ENCODE measurements around the gene PRDX5. TPM values are rescaled to one million over a fixed set of nuclear protein-coding genes. Genes with fewer than 3 reads are reported as not detected.
A peak's percentile ranks its signal among the peaks of the same experiment; 100 is the strongest.

Gene PRDX5
- total and polyA plus RNA-seq, 2 experiments from 2014 or later, result 260 to 436 TPM

DNA sequence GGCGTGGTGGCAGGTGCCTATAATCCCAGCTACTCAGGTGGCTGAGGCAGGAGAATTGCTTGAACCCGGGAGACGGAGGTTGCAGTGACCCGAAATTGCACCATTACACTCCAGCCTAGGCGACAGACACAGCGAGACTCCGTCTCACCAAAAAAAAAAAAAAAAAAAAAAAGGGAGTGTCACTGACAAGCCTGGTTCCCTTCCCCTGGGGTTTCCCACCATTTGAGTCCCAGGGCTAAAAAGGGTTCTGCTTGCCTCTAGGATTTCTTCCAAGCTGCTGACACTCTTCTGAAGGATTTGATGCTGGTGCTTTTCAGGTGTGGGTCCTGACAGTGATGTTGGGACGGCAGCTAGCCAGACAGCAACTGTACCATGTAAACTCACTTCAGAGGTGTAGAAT lies 20.8 kb downstream of the PRDX5 start:
- no peaks in the 10 kb centered on the region for H3K27me3 ChIP-seq (replicated peaks; ENCODE audit: insufficient read depth)
- no peak overlapping the region for H3K4me2 ChIP-seq (ENCODE audit: unreplicated experiment)
- no peak overlapping the region for H3K4me3 ChIP-seq
- in situ Hi-C loops (cut with MboI), result no loop called here
- TF ChIP-seq EZH2 (IDR thresholded peaks at IDR 0.05; ENCODE audit: insufficient read depth, poor library complexity, severe bottlenecking), result no peak
- TF ChIP-seq EZH2phosphoT487 (IDR thresholded peaks at IDR 0.05; ENCODE audit: insufficient read depth, low read depth), result no peak
- H2AFZ ChIP-seq, result no peak overlapping the region
- 85 to 87% methylated on average over 7 to 8 of the region's 8 CpGs for WGBS, 2 experiments (ENCODE audit: low coverage in 1 of 2, low lambda C conversion rate in 2 of 2, missing lambda C conversion rate in 2 of 2)
- no peak overlapping the region for H3K27ac ChIP-seq
- no peaks in the 10 kb centered on the region for H3K79me2 ChIP-seq (ENCODE audit: insufficient read depth)
- H3K9me3 ChIP-seq (ENCODE audit: low read depth), result no peaks in the 10 kb centered on the region
- no peak for DNase-seq
- no peak overlapping the region for H3K9ac ChIP-seq
- H3K4me1 ChIP-seq (ENCODE audit: insufficient read depth), result no peaks in the 10 kb centered on the region
- H3F3A ChIP-seq (ENCODE audit: insufficient read depth), result no peaks in the 10 kb centered on the region
- H3K36me3 ChIP-seq (ENCODE audit: low read depth), result no peaks in the 10 kb centered on the region
- no peaks in the 10 kb centered on the region for H3K9me2 ChIP-seq (ENCODE audit: insufficient read depth)
- no peaks in the 10 kb centered on the region for H4K20me1 ChIP-seq (ENCODE audit: insufficient read depth)

DNA sequence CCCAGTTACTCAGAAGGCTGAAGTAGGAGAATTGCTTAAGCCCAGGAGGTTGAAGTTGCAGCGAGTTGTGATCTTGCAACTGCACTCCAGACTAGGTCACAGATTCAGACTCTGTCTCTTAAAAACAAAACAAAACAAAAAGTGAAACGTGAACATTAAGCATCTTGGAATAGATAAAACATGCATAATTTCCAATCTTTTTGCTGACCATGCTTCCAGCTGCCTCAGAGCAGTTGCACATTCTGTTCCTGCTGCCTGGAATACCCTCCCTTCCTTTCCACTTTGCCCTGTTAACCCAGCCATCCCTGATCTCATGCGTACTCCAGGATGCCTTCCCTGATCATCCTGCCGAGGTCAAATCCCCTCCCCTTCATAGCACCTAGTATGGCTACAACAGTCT lies 21.4 kb downstream of the PRDX5 start:
- no peaks in the 10 kb centered on the region for H3F3A ChIP-seq (ENCODE audit: insufficient read depth)
- H3K9ac ChIP-seq, result no peak overlapping the region
- no peak overlapping the region for H2AFZ ChIP-seq
- no peak overlapping the region for H3K27ac ChIP-seq
- no peaks in the 10 kb centered on the region for H3K79me2 ChIP-seq (ENCODE audit: insufficient read depth)
- H3K9me2 ChIP-seq (ENCODE audit: insufficient read depth), result no peaks in the 10 kb centered on the region
- H3K36me3 ChIP-seq (ENCODE audit: low read depth), result no peaks in the 10 kb centered on the region
- no peaks in the 10 kb centered on the region for H3K4me1 ChIP-seq (ENCODE audit: insufficient read depth)
- H4K20me1 ChIP-seq (ENCODE audit: insufficient read depth), result no peaks in the 10 kb centered on the region
- no peaks in the 10 kb centered on the region for H3K27me3 ChIP-seq (replicated peaks; ENCODE audit: insufficient read depth)
- H3K4me2 ChIP-seq (ENCODE audit: unreplicated experiment), result no peak overlapping the region
- no peak for DNase-seq
- no peak overlapping the region for H3K4me3 ChIP-seq
- H3K9me3 ChIP-seq (ENCODE audit: low read depth), result no peaks in the 10 kb centered on the region
- in situ Hi-C loops (cut with MboI), result no loop called here
- TF ChIP-seq EZH2phosphoT487 (IDR thresholded peaks at IDR 0.05; ENCODE audit: insufficient read depth, low read depth) (no peak), EZH2 (IDR thresholded peaks at IDR 0.05; ENCODE audit: insufficient read depth, poor library complexity, severe bottlenecking) (no peak)
- 58 to 63% methylated on average over 4 of the region's 4 CpGs for WGBS, 2 experiments (ENCODE audit: low coverage in 1 of 2, low lambda C conversion rate in 2 of 2, missing lambda C conversion rate in 2 of 2)

DNA sequence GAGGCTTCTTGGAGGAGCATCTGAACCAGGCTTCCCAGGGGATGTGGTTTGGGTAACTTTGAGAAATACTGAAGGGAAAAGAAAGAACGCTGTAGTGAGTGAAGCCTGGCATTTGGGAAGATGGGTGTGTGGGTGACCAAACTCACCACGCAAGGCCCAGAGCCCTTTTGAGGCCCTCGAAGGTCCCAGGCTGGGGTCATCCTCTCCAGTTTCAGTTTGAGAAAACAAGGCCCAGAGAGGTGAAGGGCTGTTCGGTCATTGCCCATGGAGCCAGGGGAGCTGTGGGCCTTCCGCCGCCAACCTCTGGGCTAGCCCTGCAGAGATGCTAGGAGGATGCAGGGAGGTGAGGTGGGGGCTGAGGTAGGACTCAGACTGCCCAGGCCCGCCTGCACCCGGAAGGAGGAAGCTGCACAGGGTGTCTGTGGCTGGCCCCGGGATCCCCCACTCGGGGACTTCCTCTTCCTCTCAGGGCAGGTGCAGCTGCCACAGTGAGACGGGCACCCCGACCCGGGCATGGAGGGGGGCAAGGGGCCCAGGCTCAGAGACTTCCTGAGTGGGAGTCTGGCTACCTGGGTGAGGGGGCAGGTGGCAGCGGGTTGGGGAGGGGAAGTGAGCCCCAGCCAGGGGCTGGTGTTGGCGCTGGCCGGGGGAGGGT lies 22.0 kb downstream of the PRDX5 start, which contains the start of gene CCDC88B:
Gene CCDC88B (plus strand): TSS at position 451 of the 655 bp plus-strand sequence. CDS start 63 bp downstream, at position 514.
- Histone ChIP-seq H3K9me3 (ENCODE audit: low read depth) (no peaks in the 10 kb centered on the region), H3K36me3 (ENCODE audit: low read depth) (no peaks in the 10 kb centered on the region), H3K27me3 (replicated peaks; ENCODE audit: insufficient read depth) (no peaks in the 10 kb centered on the region), H3K79me2 (ENCODE audit: insufficient read depth) (no peaks in the 10 kb centered on the region), H3K4me3 (no peak within 1 kb of the TSS), H3K9ac (no peak within 1 kb of the TSS), H3K9me2 (ENCODE audit: insufficient read depth) (no peaks in the 10 kb centered on the region), H3K4me2 (ENCODE audit: unreplicated experiment) (no peak within 1 kb of the TSS), H3K4me1 (ENCODE audit: insufficient read depth) (no peaks in the 10 kb centered on the region), H3F3A (ENCODE audit: insufficient read depth) (no peaks in the 10 kb centered on the region), H2AFZ (no peak within 1 kb of the TSS), H3K27ac (no peak within 1 kb of the TSS), H4K20me1 (ENCODE audit: insufficient read depth) (no peaks in the 10 kb centered on the region)
- TF ChIP-seq EZH2phosphoT487 (IDR thresholded peaks at IDR 0.05; ENCODE audit: insufficient read depth, low read depth) (no peak), EZH2 (IDR thresholded peaks at IDR 0.05; ENCODE audit: insufficient read depth, poor library complexity, severe bottlenecking) (no peak)
- WGBS, 2 experiments (ENCODE audit: low coverage in 1 of 2, low lambda C conversion rate in 2 of 2, missing lambda C conversion rate in 2 of 2), result 74 to 76% methylated on average over 13 to 16 of the region's 16 CpGs
- no peak for DNase-seq
- in situ Hi-C loops (cut with MboI), result no loop called here

DNA sequence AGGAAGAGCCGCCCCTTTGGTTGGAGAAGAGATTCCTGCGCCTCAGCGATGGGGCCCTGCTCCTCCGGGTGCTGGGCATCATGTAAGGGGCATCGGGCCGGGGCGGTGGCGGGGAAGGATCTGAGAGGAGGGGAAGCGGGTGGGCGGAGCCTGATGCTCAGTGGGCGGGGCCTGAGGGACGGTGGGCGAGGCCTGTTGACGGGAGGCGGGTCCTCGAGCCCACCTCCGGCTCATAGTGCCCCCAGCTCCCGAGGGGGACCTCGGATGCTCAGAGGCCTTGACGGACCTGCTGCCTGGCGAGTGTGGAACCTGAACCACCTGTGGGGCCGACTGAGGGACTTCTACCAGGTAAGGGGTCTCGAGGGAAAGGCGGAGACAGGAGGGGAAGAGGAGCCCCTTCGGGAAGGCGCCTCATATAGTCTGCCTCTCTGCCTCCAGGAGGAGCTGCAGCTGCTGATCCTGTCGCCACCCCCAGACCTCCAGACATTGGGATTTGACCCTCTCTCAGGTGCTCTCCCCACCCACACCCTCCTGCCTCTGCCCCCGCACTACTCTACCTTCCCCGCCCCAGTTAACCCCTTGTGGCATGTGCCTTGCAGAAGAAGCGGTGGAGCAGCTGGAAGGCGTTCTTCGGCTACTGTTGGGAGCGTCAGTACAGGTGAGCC lies 22.9 kb downstream of the PRDX5 start:
- Histone ChIP-seq H3K9me3 (ENCODE audit: low read depth) (no peaks in the 10 kb centered on the region), H3K9ac (no peak overlapping the region), H3K9me2 (ENCODE audit: insufficient read depth) (no peaks in the 10 kb centered on the region), H3F3A (ENCODE audit: insufficient read depth) (no peaks in the 10 kb centered on the region), H4K20me1 (ENCODE audit: insufficient read depth) (no peaks in the 10 kb centered on the region), H3K4me1 (ENCODE audit: insufficient read depth) (no peaks in the 10 kb centered on the region), H3K4me2 (ENCODE audit: unreplicated experiment) (no peak overlapping the region), H2AFZ (no peak overlapping the region), H3K27me3 (replicated peaks; ENCODE audit: insufficient read depth) (no peaks in the 10 kb centered on the region), H3K36me3 (ENCODE audit: low read depth) (no peaks in the 10 kb centered on the region), H3K4me3 (no peak overlapping the region), H3K27ac (no peak overlapping the region), H3K79me2 (ENCODE audit: insufficient read depth) (no peaks in the 10 kb centered on the region)
- DNase-seq, result peak; percentile 25
- TF ChIP-seq EZH2 (IDR thresholded peaks at IDR 0.05; ENCODE audit: insufficient read depth, poor library complexity, severe bottlenecking), result no peak
- TF ChIP-seq EZH2phosphoT487 (IDR thresholded peaks at IDR 0.05; ENCODE audit: insufficient read depth, low read depth), result no peak
- in situ Hi-C loops (cut with MboI), result no loop called here
- WGBS, 2 experiments (ENCODE audit: low coverage in 1 of 2, low lambda C conversion rate in 2 of 2, missing lambda C conversion rate in 2 of 2), result 19 to 30% methylated on average over 15 to 33 of the region's 33 CpGs

All from GM23248 (cell line).